Stomach (tissue), 9 donors: Measurements from ENCODE around the gene RPS6KA2. TPM values are rescaled to one million over a fixed set of nuclear protein-coding genes. Genes with fewer than 3 reads are reported as not detected.

Source experiments
- DNase-seq, 2 donors: peaks; one replicate each; pipeline versions ENCODE4 v3.0.0 to v3.0.0-alpha.2; 2013 to 2019
- H3K27ac ChIP-seq, 5 donors: fragments of 200-600 bp in 4 of 5; sonication (generic) in 4 of 5; one replicate each; pipeline ENCODE4 v1.5.1; 2013 to 2019; ENCODE audit warnings: mild to moderate bottlenecking in 1 of 5, moderate library complexity in 1 of 5
- H3K27me3 ChIP-seq, 3 donors: fragments of 200-600 bp; sonication (generic); one replicate each; pipeline ENCODE4 v1.5.1; 2017 to 2019; ENCODE audit warnings: mixed run types in 1 of 3
- H3K36me3 ChIP-seq, 4 donors: fragments of 200-600 bp; sonication (generic); 1 replicate in 3 of 4; 2 replicates in 1 of 4; pipeline ENCODE4 v1.5.1; 2016 to 2019
- H3K4me1 ChIP-seq, 4 donors: fragments of 200-600 bp; sonication (generic); one replicate each; pipeline ENCODE4 v1.5.1; 2016 to 2019
- H3K4me3 ChIP-seq, 4 donors: fragments of 200-600 bp; sonication (generic) in 3 of 4; one replicate each; pipeline ENCODE4 v1.5.1; 2016 to 2019; ENCODE audit warnings: mild to moderate bottlenecking in 1 of 4
- H3K9me3 ChIP-seq, 4 donors: fragments of 200-600 bp; sonication (generic); one replicate each; pipeline ENCODE4 v1.5.1; 2016 to 2019
- CTCF ChIP-seq, 7 experiments: fragments of 450-650 bp in 4 of 7; fragments of 200-600 bp in 3 of 7; sonication (generic) in 3 of 7; IDR thresholded peaks; one replicate each; pipeline ENCODE4 v1.5.1; 2016 to 2019; ENCODE audit warnings: antibody characterized with exemption in 7 of 7, control low read depth in 2 of 7, mild to moderate bottlenecking in 1 of 7
- EP300 ChIP-seq: sonication (generic); formaldehyde crosslinking; IDR thresholded peaks from one replicate; pipeline ENCODE4 v1.6.1; 2017; ENCODE audit warnings: antibody characterized with exemption
- POLR2A ChIP-seq, 4 donors: fragments of 450-650 bp; IDR thresholded peaks; one replicate each; pipeline ENCODE4 v1.6.1; 2016; ENCODE audit warnings: antibody characterized with exemption in 4 of 4, control low read depth in 2 of 4, mild to moderate bottlenecking in 1 of 4, moderate library complexity in 1 of 4
- POLR2AphosphoS5 ChIP-seq, 3 donors: sonication (generic); formaldehyde crosslinking; IDR thresholded peaks; one replicate each; pipeline ENCODE4 v1.6.1; 2016; ENCODE audit warnings: antibody characterized with exemption in 3 of 3
- WGBS, 5 donors: extraction: QIAGEN DNeasy Blood & Tissue Kit in 3 of 5; methylation state at CpG; one replicate each; pipeline versions ENCODE4 v1.1.5 to v1.1.7; 2013 to 2018; 5-methylcytosine and 5-hydroxymethylcytosine counted together
- intact Hi-C: fragments of 100-400 bp; cut with DNase I; formaldehyde crosslinking; loops from one replicate; pipeline ENCODE4 v1.15.1; 2023; ENCODE audit warnings: low total_unique reads
- polyA plus RNA-seq, 3 donors: library from polyadenylated mRNA; stranded (reverse); fragments of 200-250 nt; gene quantifications; one replicate each; pipeline ENCODE4 v1.2.3, GENCODE V29; 2013
- total RNA-seq, 5 donors: library from RNA; depleted of rRNA; stranded (reverse); fragments of >200 nt; gene quantifications; one replicate each; pipeline versions ENCODE4 v1.1.0 to v1.2.3, GENCODE V29; 2014 to 2016
- donor health status: healthy with polysubstance abuse.
- donor health status: Bipolar disorder and iron deficiency.
- donor health status: healthy.

RPS6KA2 gene
- total and polyA plus RNA-seq, 8 donors: 10.9 to 150 (median 68.0) TPM

GRCh38 chr6:166495487-166496314, 131.3 kb downstream of the RPS6KA2 start:
- TF ChIP-seq EP300 (no peak), POLR2A (IDR thresholded peaks at IDR 0.05) (no peak), POLR2AphosphoS5 (IDR thresholded peaks at IDR 0.05) (no peak), CTCF (IDR thresholded peaks at IDR 0.05) (no peak)
- no peak for DNase-seq
- intact Hi-C loops: no loop called here
- WGBS, 5 donors: 88 to 92% (median 90%) methylated on average over 19 to 20 of the region's 20 CpGs
- peaks cover 50 to 85% (median 80%) of the 10 kb centered on the region in 4 donors for H3K36me3 ChIP-seq
- no peaks in the 10 kb centered on the region for H3K27me3 ChIP-seq
- no peak overlapping the region for H3K4me3 ChIP-seq
- H3K27ac ChIP-seq: no peak overlapping the region
- H3K4me1 ChIP-seq: peaks cover 0 to 8% (median 3%) of the 10 kb centered on the region in 4 donors
- H3K9me3 ChIP-seq: no peaks in the 10 kb centered on the region

- no peak for DNase-seq
- Histone ChIP-seq H3K9me3 (no peaks in the 10 kb centered on the region), H3K36me3 (peaks cover 47 to 85% (median 80%) of the 10 kb centered on the region in 4 donors), H3K4me1 (peaks cover 0 to 9% (median 3%) of the 10 kb centered on the region in 4 donors), H3K4me3 (no peak overlapping the region), H3K27me3 (no peaks in the 10 kb centered on the region), H3K27ac (no peak overlapping the region)
- TF ChIP-seq EP300 (no peak), POLR2AphosphoS5 (IDR thresholded peaks at IDR 0.05) (no peak), POLR2A (IDR thresholded peaks at IDR 0.05) (no peak), CTCF (IDR thresholded peaks at IDR 0.05) (no peak)
- intact Hi-C loops: no loop called here
- WGBS, 5 donors: 89 to 94% (median 90%) methylated on average over 28 to 31 of the region's 31 CpGs
Measured at GRCh38 chr6:166494757-166495486, 132.1 kb downstream of the RPS6KA2 start.

GRCh38 chr6:166494101-166494441, 133.0 kb downstream of the RPS6KA2 start:
- Histone ChIP-seq H3K27me3 (no peaks in the 10 kb centered on the region), H3K4me3 (no peak overlapping the region), H3K9me3 (no peaks in the 10 kb centered on the region), H3K4me1 (peaks cover 0 to 9% (median 3%) of the 10 kb centered on the region in 4 donors), H3K36me3 (peaks cover 42 to 83% (median 79%) of the 10 kb centered on the region in 4 donors), H3K27ac (no peak overlapping the region)
- 91 to 97% (median 97%) methylated on average over 9 of the region's 9 CpGs for WGBS, 5 donors
- DNase-seq: no peak
- TF ChIP-seq POLR2A (IDR thresholded peaks at IDR 0.05) (no peak), CTCF (IDR thresholded peaks at IDR 0.05) (no peak), EP300 (no peak), POLR2AphosphoS5 (IDR thresholded peaks at IDR 0.05) (no peak)
- intact Hi-C loops: no loop called here

GRCh38 chr6:166493427-166494100, 133.5 kb downstream of the RPS6KA2 start:
- Histone ChIP-seq H3K4me3 (no peak overlapping the region), H3K27ac (no peak overlapping the region), H3K4me1 (peaks cover 0 to 12% (median 4%) of the 10 kb centered on the region in 4 donors), H3K9me3 (no peaks in the 10 kb centered on the region), H3K27me3 (no peaks in the 10 kb centered on the region), H3K36me3 (peaks cover 38 to 81% (median 77%) of the 10 kb centered on the region in 4 donors)
- intact Hi-C loops: no loop called here
- WGBS, 5 donors: 94 to 97% (median 96%) methylated on average over 21 of the region's 21 CpGs
- no peak for DNase-seq
- no peak for TF ChIP-seq POLR2AphosphoS5 (IDR thresholded peaks at IDR 0.05)
- TF ChIP-seq CTCF (IDR thresholded peaks at IDR 0.05): no peak
- TF ChIP-seq EP300: no peak
- TF ChIP-seq POLR2A (IDR thresholded peaks at IDR 0.05): no peak
